ENCODE measurements around the gene BACH2. TPM values are rescaled to one million over a fixed set of nuclear protein-coding genes. Genes with fewer than 3 reads are reported as not detected.

BACH2 gene
- total and polyA plus RNA-seq, 2 of the 4 experiments (the other 2 are of a cell fraction), result 1.3 to 1.4 TPM

GRCh38 chr6:90197854-90198496 lies 98.7 kb downstream of the BACH2 start (continued):
- no peak for TF ChIP-seq RCOR1 (IDR thresholded peaks at IDR 0.05; ENCODE audit: insufficient replicate concordance, low read length)
- TF ChIP-seq BHLHE40 (IDR thresholded peaks at IDR 0.05; ENCODE audit: low read depth, low read length), result 0 out of 2 replicates have a peak, but pooled peaks have one; percentile 29

GRCh38 chr6:90195094-90195829 lies 101.4 kb downstream of the BACH2 start:
- Histone ChIP-seq H3K36me3 (ENCODE audit: control insufficient read depth, insufficient read depth, low read length) (no peaks in the 10 kb centered on the region), H4K91ac (ENCODE audit: insufficient read depth, low read depth, low read length) (peak overlapping the region; percentile 29; the same call in 1 of the 2 replicates), H3K27me3 (ENCODE audit: control insufficient read depth, insufficient read depth, low read length) (no peaks in the 10 kb centered on the region), H3K56ac (ENCODE audit: extremely low read depth, insufficient read depth, low read length) (no peak overlapping the region), H4K8ac (ENCODE audit: low read depth in 2 of 2, low read length in 2 of 2) (peak overlapping the region in 1 of 2 experiments; percentile 75; a peak in 2 of 4 replicates), H3K9me3 (ENCODE audit: control insufficient read depth, insufficient read depth, low read length) (no peaks in the 10 kb centered on the region), H3K79me1 (ENCODE audit: low read depth in 1 of 2, low read length in 2 of 2) (no peaks in the 10 kb centered on the region), H3K18ac (ENCODE audit: low read depth, low read length) (peak overlapping the region; percentile 59), H3K4me2 (ENCODE audit: low read depth, low read length) (no peak overlapping the region; the same call in 1 of the 2 replicates), H3K27ac (ENCODE audit: insufficient read depth, low read length) (no peak overlapping the region), H3K9ac (ENCODE audit: low read depth, low read length) (peak overlapping the region; percentile 22; the same call in 1 of the 2 replicates), H3K9me1 (ENCODE audit: insufficient read depth, low read length) (peaks cover 7% of the 10 kb centered on the region), H4K20me1 (ENCODE audit: insufficient read depth, low read length) (no peaks in the 10 kb centered on the region), H2BK5ac (ENCODE audit: low read depth, low read length, poor library complexity, severe bottlenecking) (peak overlapping the region; percentile 39), H2BK15ac (ENCODE audit: low read depth, low read length) (peak overlapping the region; percentile 90; the same call in 2 of the 3 replicates), H3K14ac (replicated peaks; ENCODE audit: low read depth, low read length) (peak overlapping the region; percentile 66), H3K23ac (ENCODE audit: low read depth, low read length) (peak overlapping the region; percentile 6; the same call in 1 of the 2 replicates), H2AFZ (replicated peaks; ENCODE audit: low read length, poor library complexity) (peak overlapping the region; percentile 65), H2AK5ac (ENCODE audit: low read depth, low read length) (peak overlapping the region; percentile 93), H2BK20ac (ENCODE audit: low read depth, low read length) (peak overlapping the region; percentile 88), H3K4me1 (ENCODE audit: control insufficient read depth, insufficient read depth, low read length) (peaks cover 15% of the 10 kb centered on the region), H3K4ac (ENCODE audit: low read depth, low read length) (peak overlapping the region; percentile 94), H3K4me3 (ENCODE audit: insufficient read depth, low read depth, low read length) (no peak overlapping the region), H2BK120ac (ENCODE audit: low read depth, low read length) (peak overlapping the region; percentile 83), H4K5ac (ENCODE audit: low read depth, low read length) (peak overlapping the region; percentile 21), H2AK9ac (replicated peaks; ENCODE audit: low read depth, low read length, poor library complexity) (no peak overlapping the region)
- dilution Hi-C loops (cut with HindIII; ENCODE audit: low sequenced_read_pairs, unreplicated experiment), result no loop called here
- BruUV-seq (replicated peaks), result no TSS peak
- intact Hi-C loops (cut with micrococcal nuclease), result no loop called here
- in situ Hi-C loops (cut with MboI; ENCODE audit: low sequenced_read_pairs), result no loop called here
- ATAC-seq (ENCODE audit: low read depth) (no peak), DNase-seq (no peak)
- POLR2A ChIA-PET (ENCODE audit: unreplicated experiment), result no interaction called here
- CTCF ChIA-PET, result interaction anchor here (0.6 to 1.2 kb wide), 2 partner anchors 9 kb away, joined by 3 to 5 read pairs; no protein-coding TSS in a partner anchor
- WGBS, 2 experiments (ENCODE audit: extremely low coverage in 2 of 2, insufficient read length in 1 of 2), result 100% methylated on average over 2 of the region's 9 CpGs; no CpG with 5 or more reads in 1 of the 2 experiments
- TF ChIP-seq BHLHE40 (IDR thresholded peaks at IDR 0.05; ENCODE audit: low read depth, low read length) (no peak), POLR2A (IDR thresholded peaks at IDR 0.05; ENCODE audit: low read depth, low read length) (no peak)
